ACC112 (cell line): ENCODE data around the gene IRS2.

Experiments
- H2AFZ ChIP-seq: fragments of 200-600 bp; sonication (generic); one replicate; pipeline ENCODE4 v1.6.0; 2017; ENCODE audit warnings: antibody characterized with exemption, low read length; ENCODE audit not compliant: unreplicated experiment
- H3K27ac ChIP-seq: fragments of 200-600 bp; sonication (generic); 2 replicates; pipeline ENCODE4 v1.5.1; 2014; ENCODE audit warnings: low read depth, mild to moderate bottlenecking, antibody characterized with exemption, low read length, moderate library complexity
- H3K27me3 ChIP-seq: fragments of 200-600 bp; sonication (generic); 2 replicates; pipeline ENCODE4 v1.6.1; 2014; ENCODE audit warnings: mild to moderate bottlenecking, antibody characterized with exemption, low read length, moderate library complexity, mixed read lengths; ENCODE audit not compliant: insufficient read depth
- H3K36me3 ChIP-seq: fragments of 200-600 bp; sonication (generic); 2 replicates; pipeline ENCODE4 v1.6.1; 2016; ENCODE audit warnings: mild to moderate bottlenecking, antibody characterized with exemption, low read length, moderate library complexity, mixed read lengths; ENCODE audit not compliant: insufficient read depth
- H3K4me1 ChIP-seq: fragments of 200-600 bp; sonication (generic); one replicate; pipeline ENCODE4 v1.6.1; 2016; ENCODE audit warnings: low read length, mixed read lengths; ENCODE audit not compliant: insufficient read depth, unreplicated experiment, control insufficient read depth
- H3K4me3 ChIP-seq: fragments of 200-600 bp; sonication (generic); 2 replicates; pipeline ENCODE4 v1.5.1; 2014; ENCODE audit warnings: mild to moderate bottlenecking, low read depth, low read length
- H3K79me2 ChIP-seq: fragments of 200-600 bp; sonication (generic); one replicate; pipeline ENCODE4 v1.6.0; 2016; ENCODE audit warnings: low read length; ENCODE audit not compliant: control insufficient read depth, unreplicated experiment, insufficient read depth

Gene IRS2

DNA sequence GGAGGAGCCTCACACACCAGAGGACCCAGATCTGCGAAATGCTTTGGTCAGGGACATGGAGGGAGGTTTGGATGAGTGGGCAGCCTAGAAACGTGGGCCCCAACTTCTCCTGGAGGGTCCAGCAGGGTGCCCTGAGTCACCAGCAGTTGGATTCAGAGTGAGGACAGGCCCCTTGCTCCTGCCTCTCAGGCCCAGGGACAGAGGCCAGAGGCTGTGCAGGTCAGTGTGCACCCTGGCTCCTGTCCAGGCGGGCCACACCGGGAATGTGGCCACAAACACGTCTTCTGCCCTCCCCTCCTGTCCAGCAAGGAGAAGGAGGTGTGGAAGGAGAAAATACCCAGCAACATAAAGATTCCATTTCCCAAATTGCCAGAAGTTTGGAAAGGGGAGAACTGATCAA, 19.4 kb downstream of the IRS2 start:
- H2AFZ ChIP-seq, result no peak overlapping the region
- H3K36me3 ChIP-seq, result peaks cover 3% of the 10 kb centered on the region; the same call in 1 of the 2 replicates
- H3K4me3 ChIP-seq, result no peak overlapping the region
- H3K27me3 ChIP-seq, result no peaks in the 10 kb centered on the region
- no peak overlapping the region for H3K27ac ChIP-seq
- H3K4me1 ChIP-seq, result peaks cover 3% of the 10 kb centered on the region
- H3K79me2 ChIP-seq, result peaks cover 71% of the 10 kb centered on the region

DNA sequence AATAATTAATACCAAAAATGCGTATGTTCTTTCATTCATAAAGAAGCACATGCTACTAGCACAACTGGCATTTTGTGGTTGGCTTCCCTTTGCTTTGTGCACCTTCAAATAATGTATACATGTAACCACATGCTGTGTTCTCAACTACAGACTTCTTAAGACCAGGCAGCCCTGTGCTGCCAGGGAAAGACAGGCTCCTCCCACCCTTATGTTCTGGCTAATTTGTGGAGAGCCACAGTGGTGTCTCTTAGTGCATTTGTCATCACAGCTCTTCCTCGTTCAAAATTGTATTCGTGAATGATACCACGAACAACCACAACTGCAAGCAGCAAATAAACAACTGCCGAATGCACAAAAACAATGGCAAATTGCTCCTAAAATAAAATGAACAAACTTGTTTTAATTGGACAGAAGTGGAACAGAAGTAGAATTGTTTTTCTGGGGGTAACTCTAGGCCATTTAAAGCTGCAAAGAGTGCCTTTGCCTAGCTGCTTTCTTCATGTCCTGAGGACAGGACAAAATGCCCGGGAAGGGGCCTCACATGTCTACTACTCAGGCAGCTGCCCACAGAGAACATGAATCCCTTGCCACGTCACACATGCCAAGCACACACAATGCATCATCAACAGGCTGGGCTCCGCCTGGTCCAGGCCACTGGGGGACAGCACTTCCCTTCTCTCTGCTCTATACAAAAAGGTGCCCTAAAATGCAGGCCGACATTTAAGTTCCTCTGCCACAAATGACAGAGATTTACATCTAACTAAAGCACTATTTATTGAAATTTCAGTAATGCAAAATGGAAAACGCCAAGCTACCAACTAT, 21.7 kb downstream of the IRS2 start:
- H3K27me3 ChIP-seq, result no peaks in the 10 kb centered on the region
- H3K4me3 ChIP-seq, result no peak overlapping the region
- no peak overlapping the region for H2AFZ ChIP-seq
- 0 out of 2 replicates have a peak, but pooled peaks cover 5% of the 10 kb centered on the region for H3K36me3 ChIP-seq
- H3K27ac ChIP-seq, result no peak overlapping the region
- H3K4me1 ChIP-seq, result peaks cover 12% of the 10 kb centered on the region
- peaks cover 67% of the 10 kb centered on the region for H3K79me2 ChIP-seq

DNA sequence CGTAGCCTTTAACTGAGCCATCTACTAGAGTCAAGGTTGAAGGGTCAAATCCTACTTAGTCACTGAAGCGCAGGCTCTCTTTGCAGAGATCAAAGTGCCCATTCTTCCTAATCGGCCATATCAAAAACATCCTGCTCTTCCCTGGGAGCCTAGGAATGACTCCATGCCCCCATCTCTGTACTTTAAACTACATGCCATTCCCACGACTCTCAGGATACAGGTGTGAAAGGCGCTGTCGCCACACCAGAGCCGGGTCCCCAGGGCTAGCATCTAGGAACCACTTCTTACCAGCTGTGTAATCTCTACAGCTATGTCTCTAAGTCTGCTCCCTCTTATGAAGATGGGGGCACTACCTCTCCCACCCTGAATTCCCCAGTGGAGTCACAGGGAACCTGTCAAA, 22.3 kb downstream of the IRS2 start:
- H3K4me3 ChIP-seq, result no peak overlapping the region
- H3K27me3 ChIP-seq, result no peaks in the 10 kb centered on the region
- H2AFZ ChIP-seq, result no peak overlapping the region
- H3K4me1 ChIP-seq, result peaks cover 12% of the 10 kb centered on the region
- no peak overlapping the region for H3K27ac ChIP-seq
- H3K36me3 ChIP-seq, result 0 out of 2 replicates have a peak, but pooled peaks cover 5% of the 10 kb centered on the region
- H3K79me2 ChIP-seq, result peaks cover 67% of the 10 kb centered on the region

DNA sequence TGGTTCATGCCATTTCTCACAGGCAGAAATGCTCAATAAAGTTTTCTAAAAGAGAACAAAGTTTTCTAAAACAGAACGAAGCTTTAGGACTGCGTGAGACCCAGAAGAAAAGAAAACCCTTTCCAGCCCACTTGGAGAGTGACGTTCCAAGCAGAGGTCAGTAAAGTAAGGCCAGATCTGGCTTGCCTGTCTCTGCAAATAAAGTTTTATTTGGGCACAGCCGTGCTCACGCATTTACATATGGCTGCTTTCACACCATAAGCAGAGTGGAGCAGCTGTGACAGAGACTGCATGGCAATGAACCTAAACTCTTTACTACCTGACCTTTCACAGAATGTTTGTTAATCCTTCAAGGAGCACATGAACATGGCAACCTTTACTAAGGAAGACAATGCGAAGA, 23.6 kb downstream of the IRS2 start:
- H3K27me3 ChIP-seq, result no peaks in the 10 kb centered on the region
- 0 out of 2 replicates have a peak, but pooled peaks cover 5% of the 10 kb centered on the region for H3K36me3 ChIP-seq
- H3K79me2 ChIP-seq, result peaks cover 64% of the 10 kb centered on the region
- H3K27ac ChIP-seq, result no peak overlapping the region
- no peak overlapping the region for H3K4me3 ChIP-seq
- H3K4me1 ChIP-seq, result peaks cover 12% of the 10 kb centered on the region
- no peak overlapping the region for H2AFZ ChIP-seq

DNA sequence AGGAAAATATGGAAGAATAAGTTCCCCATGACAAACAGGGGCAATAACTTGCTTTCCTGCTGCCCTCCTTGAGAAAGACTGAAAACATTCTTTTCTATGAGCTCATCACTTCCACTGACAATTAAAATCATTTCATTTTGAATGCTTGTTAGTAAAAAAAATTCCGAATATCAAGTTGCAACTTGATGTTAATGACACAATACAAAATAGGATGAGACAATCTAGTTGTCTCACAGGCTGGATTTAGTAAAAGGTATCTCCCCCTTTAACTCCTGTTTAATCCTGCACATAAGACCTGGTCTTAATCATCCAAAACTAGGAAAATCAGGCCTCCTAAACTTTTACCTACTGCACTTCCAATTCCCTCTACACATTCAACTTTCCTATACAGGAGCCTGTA, 24.7 kb downstream of the IRS2 start:
- H3K79me2 ChIP-seq, result peaks cover 55% of the 10 kb centered on the region

DNA sequence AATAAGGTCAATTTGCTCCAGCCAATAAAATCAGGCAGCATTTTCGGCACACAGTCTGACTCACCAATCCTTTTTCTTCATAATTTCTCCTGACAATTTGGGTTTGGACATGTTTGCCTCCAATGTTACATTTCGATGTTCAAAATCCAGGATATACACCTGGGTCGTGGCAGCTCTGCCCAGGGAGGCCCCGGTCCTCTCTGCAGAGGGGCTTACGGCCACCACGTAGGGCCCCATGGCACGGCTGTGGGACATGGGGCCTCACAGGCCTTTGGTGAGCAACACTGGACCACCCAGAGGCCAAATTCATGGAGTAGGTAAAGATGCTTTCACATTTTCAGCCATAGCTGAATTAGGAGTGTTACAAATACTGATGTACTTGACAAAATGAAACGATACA, 25.4 kb downstream of the IRS2 start:
- Histone ChIP-seq H3K79me2 (peaks cover 54% of the 10 kb centered on the region), H3K27ac (no peak overlapping the region), H3K27me3 (no peaks in the 10 kb centered on the region), H2AFZ (no peak overlapping the region), H3K4me3 (no peak overlapping the region), H3K36me3 (peaks cover 8% of the 10 kb centered on the region; the same call in 1 of the 2 replicates), H3K4me1 (peaks cover 12% of the 10 kb centered on the region)

More for the DNA sequence above, 24.7 kb downstream of the IRS2 start:
- H3K27me3 ChIP-seq, result no peaks in the 10 kb centered on the region
- peaks cover 12% of the 10 kb centered on the region for H3K4me1 ChIP-seq
- no peak overlapping the region for H3K27ac ChIP-seq
- peaks cover 5% of the 10 kb centered on the region; the same call in 1 of the 2 replicates for H3K36me3 ChIP-seq
- no peak overlapping the region for H2AFZ ChIP-seq
- H3K4me3 ChIP-seq, result no peak overlapping the region

DNA sequence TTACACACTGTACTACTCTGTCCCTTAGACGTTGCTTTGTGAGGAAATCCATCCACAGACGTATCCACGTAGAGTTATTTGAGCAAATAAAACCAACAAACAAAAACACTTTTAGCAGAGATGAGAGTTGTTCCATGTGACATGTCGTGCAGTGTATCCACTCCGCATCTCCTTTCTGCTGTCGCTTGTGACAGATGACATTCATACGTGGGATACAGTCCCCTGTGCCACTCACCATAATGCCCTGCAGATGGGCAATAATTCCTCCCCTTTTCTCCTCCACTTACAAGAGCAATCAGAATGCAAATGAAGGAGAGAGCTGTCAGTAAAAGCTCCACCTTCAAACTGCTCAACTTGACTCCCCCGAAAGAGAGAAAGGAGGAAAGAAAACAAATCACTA, 26.0 kb downstream of the IRS2 start:
- H3K27ac ChIP-seq, result no peak overlapping the region
- H3K79me2 ChIP-seq, result peaks cover 54% of the 10 kb centered on the region
- H3K4me3 ChIP-seq, result no peak overlapping the region
- H3K36me3 ChIP-seq, result peaks cover 13% of the 10 kb centered on the region; the same call in 1 of the 2 replicates
- H3K27me3 ChIP-seq, result no peaks in the 10 kb centered on the region
- no peak overlapping the region for H2AFZ ChIP-seq
- H3K4me1 ChIP-seq, result peaks cover 12% of the 10 kb centered on the region

DNA sequence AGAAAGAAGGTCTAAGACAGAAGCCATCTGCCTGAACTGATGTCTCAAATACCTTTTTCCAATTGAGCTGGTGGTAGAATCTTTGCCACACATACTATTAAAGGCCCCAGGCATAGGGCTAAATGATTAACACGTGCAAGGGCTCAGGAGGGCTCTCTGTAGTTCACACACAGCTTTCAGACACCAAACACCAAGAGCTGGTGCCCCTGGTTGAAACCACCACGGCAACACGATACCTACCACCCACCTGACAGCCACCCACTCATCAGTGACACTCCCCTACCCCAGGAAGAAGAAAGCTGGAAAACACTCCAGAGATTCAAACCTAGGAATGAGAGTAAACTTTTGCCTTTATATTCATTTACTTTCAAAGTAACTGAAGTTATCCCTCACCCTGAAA, 26.8 kb downstream of the IRS2 start:
- no peaks in the 10 kb centered on the region for H3K27me3 ChIP-seq
- no peak overlapping the region for H3K4me3 ChIP-seq
- H3K4me1 ChIP-seq, result peaks cover 12% of the 10 kb centered on the region
- H2AFZ ChIP-seq, result no peak overlapping the region
- peaks cover 49% of the 10 kb centered on the region for H3K79me2 ChIP-seq
- H3K27ac ChIP-seq, result no peak overlapping the region
- H3K36me3 ChIP-seq, result peaks cover 14% of the 10 kb centered on the region; the same call in 1 of the 2 replicates

DNA sequence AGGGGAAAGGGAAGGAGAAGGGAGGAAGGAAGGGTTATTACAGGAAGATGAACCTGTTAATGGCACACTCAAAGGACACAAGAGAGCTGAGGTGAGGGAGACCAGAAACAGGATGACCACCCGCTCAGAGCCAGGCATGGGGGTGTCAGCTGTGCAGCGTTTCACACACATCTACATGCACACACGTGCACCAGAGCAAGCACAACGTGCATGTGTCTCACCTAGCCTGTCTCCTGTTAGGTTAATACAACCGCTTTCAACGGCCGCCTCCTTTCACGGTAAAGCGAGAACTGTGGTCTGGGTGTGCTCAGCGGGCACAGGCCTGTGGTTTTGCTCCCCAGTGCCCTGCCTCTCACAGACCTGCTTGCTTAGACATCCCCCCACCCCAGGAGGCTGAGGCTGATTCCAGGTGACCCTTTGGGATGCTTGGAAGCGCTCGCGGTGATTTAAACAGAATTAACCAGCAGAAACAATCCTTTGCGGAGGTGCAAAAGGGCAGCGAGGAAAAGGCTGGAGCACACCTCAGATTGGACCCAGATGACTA, 27.4 kb downstream of the IRS2 start:
- H3K36me3 ChIP-seq, result peaks cover 14% of the 10 kb centered on the region; the same call in 1 of the 2 replicates

DNA sequence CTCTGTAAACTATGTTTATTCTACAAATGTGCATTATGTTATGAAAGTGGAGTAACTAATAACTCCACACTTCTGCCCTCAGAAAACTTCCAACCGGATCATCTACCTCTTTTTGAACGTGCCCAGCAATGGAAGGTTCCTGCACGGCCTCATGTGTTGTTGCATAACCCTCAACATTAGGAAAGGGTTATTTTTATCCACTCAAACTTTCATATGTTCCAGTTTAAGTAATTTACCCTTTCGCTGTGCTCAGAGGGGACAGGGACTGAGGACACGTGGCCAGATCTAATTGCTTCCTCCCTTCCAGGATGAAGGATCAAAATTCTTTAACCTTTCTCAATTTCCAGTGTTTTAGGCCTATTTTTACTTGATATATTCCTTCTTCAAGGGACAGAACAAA, 29.6 kb downstream of the IRS2 start:
- H3K36me3 ChIP-seq, result peaks cover 27% of the 10 kb centered on the region
- no peaks in the 10 kb centered on the region for H3K27me3 ChIP-seq
- H3K4me3 ChIP-seq, result no peak overlapping the region
- H3K79me2 ChIP-seq, result peaks cover 25% of the 10 kb centered on the region
- H2AFZ ChIP-seq, result no peak overlapping the region
- no peak overlapping the region for H3K27ac ChIP-seq
- peaks cover 7% of the 10 kb centered on the region for H3K4me1 ChIP-seq

More for the DNA sequence above, 27.4 kb downstream of the IRS2 start:
- H3K27me3 ChIP-seq, result no peaks in the 10 kb centered on the region
- peaks cover 44% of the 10 kb centered on the region for H3K79me2 ChIP-seq
- H3K4me3 ChIP-seq, result no peak overlapping the region
- peaks cover 12% of the 10 kb centered on the region for H3K4me1 ChIP-seq
- H2AFZ ChIP-seq, result no peak overlapping the region
- no peak overlapping the region for H3K27ac ChIP-seq

DNA sequence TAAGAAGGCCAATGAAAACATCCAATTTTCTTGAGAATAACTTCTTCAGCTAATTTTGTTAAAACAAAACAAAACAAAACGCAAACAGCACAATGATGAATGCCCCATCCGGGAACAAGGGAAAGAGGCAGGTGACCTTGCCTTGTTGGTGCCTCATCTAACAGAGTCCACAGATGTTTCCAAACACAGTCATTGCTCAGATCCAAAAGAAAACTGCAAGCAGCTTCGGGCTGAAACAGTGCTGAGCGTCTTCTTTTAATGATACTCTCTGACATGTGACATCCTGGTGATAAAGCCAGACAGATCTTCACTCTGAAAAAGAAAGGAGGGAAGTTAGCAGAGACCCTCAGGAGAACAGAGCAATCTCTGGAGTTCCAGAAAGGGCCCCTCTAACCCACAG, 30.4 kb downstream of the IRS2 start:
- H2AFZ ChIP-seq, result no peak overlapping the region
- H3K4me3 ChIP-seq, result no peak overlapping the region
- peaks cover under 1% of the 10 kb centered on the region for H3K4me1 ChIP-seq
- no peak overlapping the region for H3K27ac ChIP-seq
- H3K36me3 ChIP-seq, result peaks cover 27% of the 10 kb centered on the region
- H3K27me3 ChIP-seq, result no peaks in the 10 kb centered on the region
- peaks cover 24% of the 10 kb centered on the region for H3K79me2 ChIP-seq
